ENCODE results near the gene FAF1.

DNA sequence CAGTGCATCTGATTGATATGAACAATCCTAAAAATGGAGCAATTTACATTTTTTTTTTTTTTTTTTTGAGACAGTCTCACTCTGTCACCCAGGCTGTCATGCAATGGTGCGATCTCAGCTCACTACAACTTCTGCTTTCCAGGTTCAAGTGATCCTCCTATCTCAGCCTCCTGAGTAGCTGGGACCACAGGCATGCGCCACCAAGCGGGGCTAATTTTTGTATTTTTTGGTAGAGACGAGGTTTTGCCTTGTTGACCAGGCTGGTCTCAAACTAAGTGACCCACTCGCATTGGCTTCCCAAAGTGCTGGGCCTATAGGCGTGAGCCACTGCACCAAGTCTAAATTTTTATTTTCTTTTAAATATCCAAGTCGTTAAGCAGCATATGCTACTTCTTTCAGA is 109.0 kb downstream of the FAF1 start:
- TF ChIP-seq CTCF (IDR thresholded peaks at IDR 0.05) (no peak), POLR2A (IDR thresholded peaks at IDR 0.05) (no peak)
